H9 (cell line): Measurements from ENCODE around the gene ACTN4. TPM values are rescaled to one million over a fixed set of nuclear protein-coding genes. Genes with fewer than 3 reads are reported as not detected.

ENCODE experiments used
- DNase-seq: peaks from one replicate; pipeline ENCODE4 v3.0.0-alpha.2; 2017
- H2AFZ ChIP-seq: one replicate; pipeline ENCODE4 v1.6.1; 2013; ENCODE audit warnings: mild to moderate bottlenecking, low read length, control low read depth, moderate library complexity
- H2AK5ac ChIP-seq: 2 replicates; pipeline ENCODE4 v1.6.1; 2013; ENCODE audit warnings: low read length, control low read depth, mixed read lengths; ENCODE audit not compliant: insufficient read length
- H2BK120ac ChIP-seq: one replicate; pipeline ENCODE4 v1.6.1; 2013; ENCODE audit warnings: low read depth, mild to moderate bottlenecking, low read length, control low read depth, inconsistent platforms; ENCODE audit not compliant: poor library complexity, severe bottlenecking
- H2BK12ac ChIP-seq: 2 replicates; pipeline ENCODE4 v1.6.1; 2013; ENCODE audit warnings: low read length, control low read depth, mixed read lengths, low read depth; ENCODE audit not compliant: insufficient read length
- H2BK15ac ChIP-seq: 2 replicates; pipeline ENCODE4 v1.6.1; 2013; ENCODE audit warnings: low read depth, low read length, control low read depth
- H2BK20ac ChIP-seq: one replicate; pipeline ENCODE4 v1.6.1; 2013; ENCODE audit warnings: low read depth, mild to moderate bottlenecking, low read length, control low read depth, inconsistent platforms; ENCODE audit not compliant: poor library complexity, severe bottlenecking
- H2BK5ac ChIP-seq: 2 replicates; pipeline ENCODE4 v1.6.1; 2013; ENCODE audit warnings: low read length, control low read depth, mixed read lengths; ENCODE audit not compliant: insufficient read length
- H3K14ac ChIP-seq: 2 replicates; pipeline ENCODE4 v1.6.1; 2013; ENCODE audit warnings: low read length, control low read depth; ENCODE audit not compliant: insufficient read depth
- H3K18ac ChIP-seq: 2 replicates; pipeline ENCODE4 v1.6.1; 2013; ENCODE audit warnings: low read depth, mild to moderate bottlenecking, mixed read lengths, low read length, control low read depth; ENCODE audit not compliant: insufficient read length
- H3K23ac ChIP-seq: 2 replicates; pipeline ENCODE4 v1.6.1; 2013; ENCODE audit warnings: low read length, control low read depth, mixed read lengths, low read depth; ENCODE audit not compliant: insufficient read length
- H3K23me2 ChIP-seq: 2 replicates; pipeline ENCODE4 v1.6.1; 2013; ENCODE audit warnings: low read depth, mild to moderate bottlenecking, mixed read lengths, low read length, control low read depth; ENCODE audit not compliant: insufficient read length, poor library complexity, severe bottlenecking
- H3K27ac ChIP-seq: 2 replicates; pipeline ENCODE4 v1.5.1; 2013; ENCODE audit warnings: low read length, control low read depth, mixed read lengths, low read depth; ENCODE audit not compliant: insufficient read length
- H3K27me3 ChIP-seq: 2 replicates; pipeline ENCODE4 v1.6.1; 2013; ENCODE audit warnings: low read length, control low read depth, inconsistent platforms; ENCODE audit not compliant: insufficient read depth
- H3K4ac ChIP-seq: 2 replicates; pipeline ENCODE4 v1.6.1; 2013; ENCODE audit warnings: low read depth, mild to moderate bottlenecking, control low read depth, inconsistent platforms, low read length, moderate library complexity
- H3K4me1 ChIP-seq: 2 replicates; pipeline ENCODE4 v1.6.1; 2013; ENCODE audit warnings: low read length, control low read depth, inconsistent platforms; ENCODE audit not compliant: insufficient read depth
- H3K4me2 ChIP-seq: 2 replicates; pipeline ENCODE4 v1.6.1; 2013; ENCODE audit warnings: low read length, control low read depth, mixed read lengths; ENCODE audit not compliant: insufficient read length, insufficient read depth
- H3K56ac ChIP-seq: 2 replicates; pipeline ENCODE4 v1.6.1; 2013; ENCODE audit warnings: low read depth, mild to moderate bottlenecking, mixed read lengths, low read length, control low read depth; ENCODE audit not compliant: insufficient read length
- H3K79me1 ChIP-seq: 2 replicates; pipeline ENCODE4 v1.6.1; 2013; ENCODE audit warnings: low read depth, mild to moderate bottlenecking, moderate library complexity, low read length, control low read depth, inconsistent platforms; ENCODE audit not compliant: insufficient read depth, poor library complexity, severe bottlenecking
- H3K79me2 ChIP-seq: 2 replicates; pipeline ENCODE4 v1.6.1; 2013; ENCODE audit warnings: low read length, control low read depth, inconsistent platforms; ENCODE audit not compliant: insufficient read depth
- H3K9ac ChIP-seq: 2 replicates; pipeline ENCODE4 v1.6.1; 2013; ENCODE audit warnings: low read length, control low read depth, mixed read lengths; ENCODE audit not compliant: insufficient read length; ENCODE audit errors: extremely low read depth
- H3K9me3 ChIP-seq: one replicate; pipeline ENCODE4 v1.6.1; 2013; ENCODE audit warnings: low read depth, low read length, inconsistent platforms; ENCODE audit not compliant: control insufficient read depth
- H3T11ph ChIP-seq: one replicate; pipeline ENCODE4 v1.6.1; 2013; ENCODE audit warnings: mild to moderate bottlenecking, low read length, control low read depth, inconsistent platforms
- H4K20me1 ChIP-seq: one replicate; pipeline ENCODE4 v1.6.1; 2013; ENCODE audit not compliant: control insufficient read depth, insufficient read length, insufficient read depth
- H4K5ac ChIP-seq: 2 replicates; pipeline ENCODE4 v1.6.1; 2013; ENCODE audit warnings: low read depth, mild to moderate bottlenecking, mixed read lengths, low read length, control low read depth; ENCODE audit not compliant: insufficient read length
- H4K8ac ChIP-seq: replicated peaks from 2 replicates; pipeline ENCODE4 v1.6.1; 2013; ENCODE audit warnings: low read length, control low read depth, mixed read lengths, low read depth; ENCODE audit not compliant: insufficient read length
- H4K91ac ChIP-seq: 2 replicates; pipeline ENCODE4 v1.6.1; 2013; ENCODE audit warnings: low read depth, mild to moderate bottlenecking, moderate library complexity, mixed read lengths, low read length, control low read depth; ENCODE audit not compliant: insufficient read length
- H3K27ac Mint-ChIP-seq, 3 experiments: 2 replicates in 2 of 3; 3 replicates in 1 of 3; pipeline ENCODE4 v1.8.0; 2020 to 2021; ENCODE audit warnings: mixed read lengths in 3 of 3, mild to moderate bottlenecking in 1 of 3, moderate library complexity in 1 of 3
- H3K27me3 Mint-ChIP-seq: 2 replicates; pipeline ENCODE4 v1.8.0; 2021; ENCODE audit warnings: low read depth, mild to moderate bottlenecking, moderate library complexity, mixed read lengths
- H3K36me3 Mint-ChIP-seq, 3 experiments: 2 replicates in 2 of 3; 3 replicates in 1 of 3; pipeline ENCODE4 v1.8.0; 2020 to 2021; ENCODE audit warnings: low read depth in 3 of 3, mixed read lengths in 3 of 3; ENCODE audit not compliant: insufficient read depth in 1 of 3
- H3K4me1 Mint-ChIP-seq, 2 experiments: 2 replicates each; pipeline ENCODE4 v1.8.0; 2020; ENCODE audit warnings: mixed read lengths in 2 of 2
- H3K4me3 Mint-ChIP-seq, 2 experiments: 2 replicates in 1 of 2; 3 replicates in 1 of 2; pipeline ENCODE4 v1.8.0; 2020 to 2021; ENCODE audit warnings: mild to moderate bottlenecking in 2 of 2, mixed read lengths in 2 of 2, moderate library complexity in 1 of 2
- H3K9me3 Mint-ChIP-seq, 2 experiments: 2 replicates in 1 of 2; 3 replicates in 1 of 2; pipeline ENCODE4 v1.8.0; 2020; ENCODE audit warnings: mild to moderate bottlenecking in 2 of 2, mixed read lengths in 2 of 2, moderate library complexity in 1 of 2
- whole genome bisulfite sequencing: extraction: QIAGEN DNeasy Blood & Tissue Kit; methylation state at CpG from one replicate; pipeline ENCODE4 v1.1.7; 2013; ENCODE audit warnings: missing lambda C conversion rate, low lambda C conversion rate, mixed read lengths; ENCODE audit not compliant: insufficient read length; ENCODE audit errors: extremely low coverage; 5-methylcytosine and 5-hydroxymethylcytosine counted together
- total RNA-seq: library from RNA; stranded (reverse); gene quantifications from 2 replicates; pipeline ENCODE4 v1.2.1, GENCODE V29; 2021
- TF ChIP-seq, protein P1 (sequence below): fragments of 200-600 bp; sonication (generic); conservative IDR thresholded peaks from 3 replicates; pipeline ENCODE4 v1.8.0; 2021; ENCODE audit warnings: antibody characterized with exemption, mild to moderate bottlenecking

Gene ACTN4
- total RNA-seq, 1 experiment from 2014 or later = 369 TPM

DNA sequence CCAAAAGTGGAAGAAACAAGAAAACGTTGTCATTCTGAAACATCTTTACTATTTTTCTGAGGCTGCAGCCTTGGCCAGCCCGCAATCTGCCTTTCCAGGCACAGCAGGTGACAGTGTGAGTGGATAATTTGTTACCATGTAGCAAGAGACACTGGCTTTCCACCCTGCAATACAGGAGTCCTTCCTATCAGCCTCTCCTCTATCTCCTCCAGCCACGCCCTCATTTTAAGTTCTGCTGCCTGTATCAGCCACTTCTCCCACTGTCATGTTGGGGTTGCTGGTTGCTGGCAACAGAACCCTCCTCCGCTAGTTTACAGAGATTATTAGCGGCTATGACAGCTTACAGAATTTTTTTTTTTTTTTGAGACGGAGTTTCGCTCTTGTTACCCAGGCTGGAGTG is 133.6 kb downstream of the ACTN4 start:
- H2BK120ac ChIP-seq = no peak overlapping the region
- H2BK12ac ChIP-seq = no peak overlapping the region
- H2AFZ ChIP-seq = no peak overlapping the region
- Mint-ChIP-seq H3K27ac (no peak overlapping the region), H3K9me3 (no peaks in the 10 kb centered on the region), H3K27me3 (peaks cover 24% of the 10 kb centered on the region), H3K4me3 (no peak overlapping the region; a peak in 1 of 5 replicates), H3K36me3 (no peaks in the 10 kb centered on the region), H3K4me1 (0 out of 4 replicates have a peak, but pooled peaks cover 3 to 4% of the 10 kb centered on the region in 2 experiments)
- H3K14ac ChIP-seq = no peak overlapping the region
- H2BK5ac ChIP-seq = no peak overlapping the region
- WGBS = no CpG with 5 or more reads among the region's 7 CpGs
- H3K4ac ChIP-seq = no peak overlapping the region
- H3K9me3 ChIP-seq = no peaks in the 10 kb centered on the region
- H4K8ac ChIP-seq = no peak overlapping the region
- H4K20me1 ChIP-seq = no peaks in the 10 kb centered on the region
- no peaks in the 10 kb centered on the region for H3K79me2 ChIP-seq
- H3K4me1 ChIP-seq = no peaks in the 10 kb centered on the region
- H3K27me3 ChIP-seq = no peaks in the 10 kb centered on the region
- TF ChIP-seq, protein P1, sequence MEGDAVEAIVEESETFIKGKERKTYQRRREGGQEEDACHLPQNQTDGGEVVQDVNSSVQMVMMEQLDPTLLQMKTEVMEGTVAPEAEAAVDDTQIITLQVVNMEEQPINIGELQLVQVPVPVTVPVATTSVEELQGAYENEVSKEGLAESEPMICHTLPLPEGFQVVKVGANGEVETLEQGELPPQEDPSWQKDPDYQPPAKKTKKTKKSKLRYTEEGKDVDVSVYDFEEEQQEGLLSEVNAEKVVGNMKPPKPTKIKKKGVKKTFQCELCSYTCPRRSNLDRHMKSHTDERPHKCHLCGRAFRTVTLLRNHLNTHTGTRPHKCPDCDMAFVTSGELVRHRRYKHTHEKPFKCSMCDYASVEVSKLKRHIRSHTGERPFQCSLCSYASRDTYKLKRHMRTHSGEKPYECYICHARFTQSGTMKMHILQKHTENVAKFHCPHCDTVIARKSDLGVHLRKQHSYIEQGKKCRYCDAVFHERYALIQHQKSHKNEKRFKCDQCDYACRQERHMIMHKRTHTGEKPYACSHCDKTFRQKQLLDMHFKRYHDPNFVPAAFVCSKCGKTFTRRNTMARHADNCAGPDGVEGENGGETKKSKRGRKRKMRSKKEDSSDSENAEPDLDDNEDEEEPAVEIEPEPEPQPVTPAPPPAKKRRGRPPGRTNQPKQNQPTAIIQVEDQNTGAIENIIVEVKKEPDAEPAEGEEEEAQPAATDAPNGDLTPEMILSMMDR = no peak
- H4K5ac ChIP-seq = no peak overlapping the region
- DNase-seq = no peak
- no peak overlapping the region for H3K23ac ChIP-seq
- H2BK20ac ChIP-seq = no peak overlapping the region
- H3T11ph ChIP-seq = no peak overlapping the region
- H2AK5ac ChIP-seq = no peak overlapping the region
- H4K91ac ChIP-seq = no peak overlapping the region
- H3K79me1 ChIP-seq = no peaks in the 10 kb centered on the region
- H2BK15ac ChIP-seq = no peak overlapping the region
- no peak overlapping the region for H3K4me2 ChIP-seq
- no peak overlapping the region for H3K18ac ChIP-seq
- H3K23me2 ChIP-seq = peaks cover 2% of the 10 kb centered on the region
- no peak overlapping the region for H3K27ac ChIP-seq
- H3K9ac ChIP-seq = no peak overlapping the region
- no peak overlapping the region for H3K56ac ChIP-seq

Other genes with a start within 250 kb of the ACTN4 start
- 15.0 and 16.4 TPM in 2 replicates for gene FAM98C, start 244.6 kb upstream of the ACTN4 start, total RNA-seq
- gene RASGRP4, start 221.4 kb upstream of the ACTN4 start, total RNA-seq = 0.28 and 0.39 TPM in 2 replicates
- 8.4 and 8.9 TPM in 2 replicates for gene RYR1, start 214.0 kb upstream of the ACTN4 start, total RNA-seq
- gene MAP4K1, start 29.7 kb upstream of the ACTN4 start, total RNA-seq = 25.7 and 31.1 TPM in 2 replicates
- gene EIF3K, start 28.5 kb upstream of the ACTN4 start, total RNA-seq = 341 and 345 TPM in 2 replicates
- gene CAPN12, start 96.8 kb downstream of the ACTN4 start, total RNA-seq = 10.3 and 10.5 TPM in 2 replicates
- gene LGALS7, start 125.9 kb downstream of the ACTN4 start, total RNA-seq = 0.92 TPM in 1 of 2 replicates, not detected in the other
- 0.90 and 1.4 TPM in 2 replicates for gene LGALS7B, start 141.6 kb downstream of the ACTN4 start, total RNA-seq
- 0.37 and 0.68 TPM in 2 replicates for gene LGALS4, start 165.3 kb downstream of the ACTN4 start, total RNA-seq
- 141 and 145 TPM in 2 replicates for gene ECH1, start 184.1 kb downstream of the ACTN4 start, total RNA-seq
- gene HNRNPL, start 202.3 kb downstream of the ACTN4 start, total RNA-seq = 704 and 710 TPM in 2 replicates
- 6.4 and 7.3 TPM in 2 replicates for gene RINL, start 230.6 kb downstream of the ACTN4 start, total RNA-seq